Right lobe of liver (tissue), 6 donors: Measurements from ENCODE around the gene FARS2. TPM values are rescaled to one million over a fixed set of nuclear protein-coding genes. Genes with fewer than 3 reads are reported as not detected.

Source experiments
- ATAC-seq, 4 donors: fragments of 200-7000 bp; cut with Tn5 transposase; one replicate each; pipeline ENCODE4 v1.9.1; 2020; ENCODE audit warnings: mild to moderate bottlenecking in 4 of 4, moderate library complexity in 4 of 4
- DNase-seq, 3 donors: peaks; one replicate each; pipeline ENCODE4 v3.0.0-alpha.2; 2020
- H3K27ac ChIP-seq, 3 donors: fragments of 200-600 bp; one replicate each; pipeline ENCODE4 v1.8.0; 2022
- H3K27me3 ChIP-seq, 2 donors: fragments of 200-600 bp; one replicate each; pipeline ENCODE4 v1.8.0; 2022
- H3K36me3 ChIP-seq, 4 donors: fragments of 200-600 bp; sonication (generic) in 1 of 4; one replicate each; pipeline versions ENCODE4 v1.5.1 to v1.8.0; 2017 to 2022; ENCODE audit warnings: control low read depth in 1 of 4
- H3K4me1 ChIP-seq, 4 donors: fragments of 200-600 bp; sonication (generic) in 1 of 4; one replicate each; pipeline versions ENCODE4 v1.5.1 to v1.8.0; 2017 to 2022; ENCODE audit warnings: control low read depth in 1 of 4
- H3K4me3 ChIP-seq, 3 donors: fragments of 200-600 bp; one replicate each; pipeline ENCODE4 v1.8.0; 2022
- H3K9me3 ChIP-seq, 4 donors: fragments of 200-600 bp; sonication (generic) in 1 of 4; one replicate each; pipeline versions ENCODE4 v1.5.1 to v1.8.0; 2017 to 2022; ENCODE audit warnings: control low read depth in 1 of 4
- POLR2A ChIP-seq: fragments of 450-650 bp; IDR thresholded peaks from one replicate; pipeline ENCODE4 v1.6.1; 2017; ENCODE audit warnings: antibody characterized with exemption, mild to moderate bottlenecking
- WGBS: methylation state at CpG from one replicate; pipeline ENCODE4 v1.1.6; 2018; ENCODE audit warnings: low coverage, low lambda C conversion rate; ENCODE audit not compliant: insufficient coverage; ENCODE audit errors: missing lambda C conversion rate; 5-methylcytosine and 5-hydroxymethylcytosine counted together
- intact Hi-C, 2 donors: fragments of 100-400 bp; cut with DNase I; formaldehyde crosslinking; loops; one replicate each; pipeline versions ENCODE4 v1.11.2 to v1.14.1; 2022
- total RNA-seq, 6 experiments: library from RNA; depleted of rRNA in 2 of 6; stranded (reverse); fragments of >200 nt in 2 of 6; fragmentation: NEBNext Ultra II Directional in 3 of 6; extraction: Animal tissue kit (Norgen Biotek cat#: 25700) in 3 of 6; gene quantifications; one replicate each; pipeline versions ENCODE4 v1.1.0 to v1.2.4, GENCODE V29; 2016 to 2023
- TF ChIP-seq, protein P1 (sequence below), 4 donors: fragments of 200-600 bp in 3 of 4; fragments of 450-650 bp in 1 of 4; IDR thresholded peaks; one replicate each; pipeline versions ENCODE4 v1.5.1 to v1.8.0; 2016 to 2022; ENCODE audit warnings: antibody characterized with exemption in 4 of 4, mild to moderate bottlenecking in 2 of 4
- donor health status: DM: no; HTN: yes; CAD: no.
- donor health status: DM: no; HTN: no; CAD: no.
- donor health status: DM: no; HTN: no; CAD: no.
- donor health status: DM: no; HTN: yes; CAD: no.
- donor health status: DM: no; HTN: yes; CAD: no.

FARS2 gene
- total RNA-seq, 6 experiments from 2014 or later: 7.2 to 12.9 (median 11.7) TPM

DNA sequence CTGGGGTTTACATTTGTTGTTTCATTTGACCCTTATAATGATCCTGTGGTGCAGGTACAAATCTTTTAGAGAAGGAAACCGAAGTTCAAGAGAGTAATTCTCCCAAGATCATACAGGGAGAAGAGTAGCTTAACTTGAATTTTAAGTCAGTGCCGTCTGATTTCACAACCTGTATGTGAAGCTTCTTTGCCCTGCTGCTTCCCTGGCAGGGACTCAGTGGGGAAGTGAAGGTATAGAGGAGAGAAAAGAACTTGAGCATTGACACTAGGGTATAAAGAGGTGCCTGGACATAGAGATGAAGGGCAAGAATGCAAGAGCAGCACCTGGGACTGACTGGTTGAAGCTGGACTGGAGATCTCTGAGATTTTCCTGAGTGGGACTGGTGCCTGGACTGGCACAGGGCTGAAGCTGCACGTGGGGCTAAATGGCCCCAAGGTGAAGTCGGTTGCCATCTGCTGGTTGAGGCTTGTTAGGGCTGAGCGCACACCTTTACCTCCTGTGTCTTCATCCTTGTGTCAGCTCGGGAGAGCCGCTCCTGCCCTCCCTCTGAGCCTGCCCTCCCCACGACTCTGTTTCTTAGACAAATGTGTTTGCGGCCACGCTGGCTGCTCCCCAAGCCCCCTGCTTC is 41.8 kb downstream of the FARS2 start:
- TF ChIP-seq POLR2A: no peak
- TF ChIP-seq, protein P1, sequence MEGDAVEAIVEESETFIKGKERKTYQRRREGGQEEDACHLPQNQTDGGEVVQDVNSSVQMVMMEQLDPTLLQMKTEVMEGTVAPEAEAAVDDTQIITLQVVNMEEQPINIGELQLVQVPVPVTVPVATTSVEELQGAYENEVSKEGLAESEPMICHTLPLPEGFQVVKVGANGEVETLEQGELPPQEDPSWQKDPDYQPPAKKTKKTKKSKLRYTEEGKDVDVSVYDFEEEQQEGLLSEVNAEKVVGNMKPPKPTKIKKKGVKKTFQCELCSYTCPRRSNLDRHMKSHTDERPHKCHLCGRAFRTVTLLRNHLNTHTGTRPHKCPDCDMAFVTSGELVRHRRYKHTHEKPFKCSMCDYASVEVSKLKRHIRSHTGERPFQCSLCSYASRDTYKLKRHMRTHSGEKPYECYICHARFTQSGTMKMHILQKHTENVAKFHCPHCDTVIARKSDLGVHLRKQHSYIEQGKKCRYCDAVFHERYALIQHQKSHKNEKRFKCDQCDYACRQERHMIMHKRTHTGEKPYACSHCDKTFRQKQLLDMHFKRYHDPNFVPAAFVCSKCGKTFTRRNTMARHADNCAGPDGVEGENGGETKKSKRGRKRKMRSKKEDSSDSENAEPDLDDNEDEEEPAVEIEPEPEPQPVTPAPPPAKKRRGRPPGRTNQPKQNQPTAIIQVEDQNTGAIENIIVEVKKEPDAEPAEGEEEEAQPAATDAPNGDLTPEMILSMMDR (IDR thresholded peaks at IDR 0.05): peak; percentile 61 to 79 (median 74)
- DNase-seq (peak; percentile 65 to 80 (median 78)), ATAC-seq (peak; percentile 99)
- WGBS: 34% methylated on average over 6 of the region's 10 CpGs
- Histone ChIP-seq H3K36me3 (no peaks in the 10 kb centered on the region), H3K4me1 (peaks cover 0 to 14% (median 0%) of the 10 kb centered on the region in 4 donors), H3K27me3 (no peaks in the 10 kb centered on the region), H3K4me3 (no peak overlapping the region), H3K27ac (no peak overlapping the region), H3K9me3 (no peaks in the 10 kb centered on the region)
- intact Hi-C loops: loop anchor here (10.0 kb wide), 1 partner anchor 158 kb away; no protein-coding TSS in a partner anchor

DNA sequence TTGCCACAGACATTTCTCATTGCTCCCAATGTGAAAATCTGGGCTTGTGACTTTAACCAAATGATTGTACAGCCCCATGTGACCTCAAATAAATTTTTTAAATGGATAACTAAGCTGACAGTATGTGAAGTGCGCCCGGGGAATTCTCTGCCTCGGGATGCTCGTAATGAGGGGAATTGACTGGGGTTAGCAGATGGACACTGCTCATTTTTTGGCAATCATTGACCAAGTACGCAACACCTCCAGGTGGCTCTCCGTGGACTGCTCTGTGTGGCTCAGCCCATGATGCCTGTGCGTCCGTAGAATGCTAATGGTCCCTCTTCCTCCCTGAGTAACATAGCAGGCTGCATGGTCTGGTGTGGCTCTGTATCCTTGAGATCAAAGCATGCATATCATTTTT is 42.4 kb downstream of the FARS2 start:
- Histone ChIP-seq H3K9me3 (no peaks in the 10 kb centered on the region), H3K27ac (no peak overlapping the region), H3K27me3 (no peaks in the 10 kb centered on the region), H3K4me3 (no peak overlapping the region), H3K4me1 (peaks cover 0 to 14% (median 0%) of the 10 kb centered on the region in 4 donors), H3K36me3 (no peaks in the 10 kb centered on the region)
- WGBS: 73% methylated on average over 6 of the region's 8 CpGs
- no peak for TF ChIP-seq POLR2A
- DNase-seq (no peak), ATAC-seq (peak in 1 of 4 donors; percentile 42)
- intact Hi-C loops: loop anchor here (10.0 kb wide), 1 partner anchor 159 kb away; no protein-coding TSS in a partner anchor

DNA sequence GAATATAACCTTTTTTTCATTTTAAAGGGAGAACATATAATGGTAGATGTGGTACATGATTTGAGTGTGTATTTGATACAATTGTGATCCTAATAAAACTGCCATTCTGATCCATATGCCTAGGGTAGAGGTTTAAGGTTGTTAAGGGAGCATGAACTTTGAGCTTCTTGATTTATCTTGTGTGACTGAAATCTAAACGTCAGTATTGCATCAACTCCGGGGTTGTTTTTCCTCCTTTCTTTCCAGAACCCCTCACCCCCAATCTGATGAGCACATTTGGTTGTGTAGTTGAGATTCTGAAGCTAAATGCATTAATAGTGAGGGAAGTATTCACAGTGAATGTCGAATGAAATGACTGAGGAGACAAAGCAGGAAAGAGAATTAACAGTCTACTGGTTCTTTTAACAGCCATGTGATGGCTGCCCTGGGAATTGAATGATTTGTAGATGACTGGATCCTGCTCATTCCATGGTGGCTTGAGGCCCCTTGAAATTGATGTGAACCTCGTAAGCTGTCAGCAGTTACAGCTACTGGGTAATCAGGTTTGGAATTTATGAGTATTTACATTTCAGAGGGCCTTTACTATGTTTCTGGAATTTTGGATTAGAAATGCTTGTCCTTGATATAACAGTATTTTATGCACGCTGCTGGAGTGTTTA is 44.8 kb downstream of the FARS2 start:
- Histone ChIP-seq H3K9me3 (no peaks in the 10 kb centered on the region), H3K36me3 (no peaks in the 10 kb centered on the region), H3K4me1 (peaks cover 0 to 9% (median 0%) of the 10 kb centered on the region in 4 donors), H3K27me3 (no peaks in the 10 kb centered on the region), H3K4me3 (no peak overlapping the region), H3K27ac (no peak overlapping the region)
- 57% methylated on average over 5 of the region's 5 CpGs for WGBS
- intact Hi-C loops: loop anchor here (10.0 kb wide), 1 partner anchor 161 kb away; no protein-coding TSS in a partner anchor
- DNase-seq (no peak), ATAC-seq (peak in 1 of 4 donors; percentile 28)
- TF ChIP-seq, protein P1 (IDR thresholded peaks at IDR 0.05): no peak
- no peak for TF ChIP-seq POLR2A

DNA sequence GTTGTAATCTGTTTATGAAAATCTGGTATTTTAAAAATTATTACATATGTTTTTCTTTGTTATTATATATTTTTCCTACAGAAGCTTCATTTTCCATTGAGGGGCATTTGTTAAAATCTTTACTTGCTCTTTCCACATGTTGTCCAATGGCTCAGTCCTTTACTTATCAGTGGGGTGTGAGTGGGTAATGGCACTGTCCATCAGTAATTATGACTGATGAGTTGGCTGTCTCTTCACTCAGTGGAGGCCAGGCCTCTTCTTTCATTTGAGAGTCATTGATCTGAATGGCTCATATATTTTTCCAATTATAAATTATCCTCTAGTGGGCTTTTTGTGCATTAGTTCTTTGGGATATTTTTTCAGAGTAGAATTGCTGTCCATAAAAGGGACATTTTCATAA is 45.7 kb downstream of the FARS2 start:
- Histone ChIP-seq H3K27me3 (no peaks in the 10 kb centered on the region), H3K36me3 (no peaks in the 10 kb centered on the region), H3K4me3 (no peak overlapping the region), H3K27ac (no peak overlapping the region), H3K9me3 (no peaks in the 10 kb centered on the region), H3K4me1 (peaks cover 0 to 9% (median 0%) of the 10 kb centered on the region in 4 donors)
- ATAC-seq (no peak), DNase-seq (no peak)
- no peak for TF ChIP-seq POLR2A
- TF ChIP-seq, protein P1 (IDR thresholded peaks at IDR 0.05): no peak
- intact Hi-C loops: loop anchor here (10.0 kb wide), 1 partner anchor 162 kb away; no protein-coding TSS in a partner anchor

DNA sequence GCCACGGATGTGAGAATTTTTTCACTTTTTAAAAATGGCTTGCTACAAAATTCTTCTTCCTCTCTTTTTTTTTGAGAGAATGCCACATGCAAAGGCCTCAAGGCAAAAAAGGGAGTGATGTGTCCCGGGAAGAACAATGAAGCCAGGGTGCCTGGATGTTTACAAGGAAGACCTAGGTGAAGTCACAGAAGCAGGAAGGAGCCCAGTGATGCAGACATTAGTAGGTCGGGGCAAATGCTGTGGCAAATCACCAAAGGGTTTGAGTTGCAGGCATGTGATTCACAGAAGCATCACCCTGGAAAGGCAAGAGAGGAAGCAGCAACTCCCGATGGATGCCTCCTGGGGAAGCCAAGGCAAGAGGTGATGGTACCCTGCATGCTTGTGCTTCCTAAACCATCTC is 46.8 kb downstream of the FARS2 start:
- 93% methylated on average over 4 of the region's 4 CpGs for WGBS
- ATAC-seq (no peak), DNase-seq (no peak)
- Histone ChIP-seq H3K9me3 (no peaks in the 10 kb centered on the region), H3K27me3 (no peaks in the 10 kb centered on the region), H3K27ac (no peak overlapping the region), H3K36me3 (no peaks in the 10 kb centered on the region), H3K4me3 (no peak overlapping the region), H3K4me1 (peaks cover 0 to 4% (median 0%) of the 10 kb centered on the region in 4 donors)
- TF ChIP-seq, protein P1 (IDR thresholded peaks at IDR 0.05): no peak
- no peak for TF ChIP-seq POLR2A
- intact Hi-C loops: loop anchor here (10.0 kb wide), 1 partner anchor 163 kb away; no protein-coding TSS in a partner anchor
